ENCODE data around the gene MARCHF9.
"Not testable (repeated sequence)": the region's sequence is repeated elsewhere in the genome, so short reads cannot be mapped to it uniquely, and the experiment has no call there.

The MARCHF9 gene

GRCh38 chr12:57754411-57755193 is at the start of gene MARCHF9:
MARCHF9 (plus strand) TSS chr12:57755103; CDS start chr12:57755529, 426 bp downstream.
- DNase-seq = peak; percentile 55

GRCh38 chr12:57707250-57707649 is 47.7 kb upstream of the MARCHF9 start:
- DNase-seq = no peak

- no peak for DNase-seq
Observed at GRCh38 chr12:57708296-57708695, 46.6 kb upstream of the MARCHF9 start.

GRCh38 chr12:57712701-57713100 is 42.2 kb upstream of the MARCHF9 start:
- no peak for DNase-seq

- no peak for DNase-seq
Observed at GRCh38 chr12:57713209-57713608, 41.7 kb upstream of the MARCHF9 start.

- DNase-seq = not testable (repeated sequence)
Observed at GRCh38 chr12:57715036-57715748, 39.7 kb upstream of the MARCHF9 start.

GRCh38 chr12:57715786-57716185 is 39.1 kb upstream of the MARCHF9 start:
- no peak for DNase-seq

GRCh38 chr12:57716305-57716704 is 38.6 kb upstream of the MARCHF9 start:
- no peak for DNase-seq

- no peak for DNase-seq
Observed at GRCh38 chr12:57717131-57717530, 37.8 kb upstream of the MARCHF9 start.

- no peak for DNase-seq
Observed at GRCh38 chr12:57717846-57718640, 36.9 kb upstream of the MARCHF9 start.

- DNase-seq = no peak
Observed at GRCh38 chr12:57718641-57719528, 36.0 kb upstream of the MARCHF9 start.

- no peak for DNase-seq
Observed at GRCh38 chr12:57719777-57720605, 34.9 kb upstream of the MARCHF9 start.

GRCh38 chr12:57720606-57721595 is 34.0 kb upstream of the MARCHF9 start:
- DNase-seq = no peak

- not testable (repeated sequence) for DNase-seq
Observed at GRCh38 chr12:57721846-57722608, 32.9 kb upstream of the MARCHF9 start.

- DNase-seq = no peak
Observed at GRCh38 chr12:57722716-57723629, 31.9 kb upstream of the MARCHF9 start.

GRCh38 chr12:57723630-57723962 is 31.3 kb upstream of the MARCHF9 start:
- no peak for DNase-seq

- no peak for DNase-seq
Observed at GRCh38 chr12:57724003-57724935, 30.6 kb upstream of the MARCHF9 start.

All from right hindlimb (tissue), 1 donor.